WTC11 (cell line): ENCODE results near the gene FBXL7. TPM values are rescaled to one million over a fixed set of nuclear protein-coding genes. Genes with fewer than 3 reads are reported as not detected.

ENCODE experiments used
- ATAC-seq: fragments of 200-7000 bp; cut with Tn5 transposase; 2 replicates; pipeline ENCODE4 v1.10.0; 2021; ENCODE audit warnings: mild to moderate bottlenecking, moderate library complexity
- CTCF ChIA-PET: fragments of 300-600 bp; sonication (Branson Sonifier 250); formaldehyde crosslinking; loops from one replicate; lab custom pipeline; 2021; ENCODE audit warnings: antibody characterized with exemption; lab: Charles Lee
- POLR2A ChIA-PET: fragments of 350-600 bp; sonication (Branson Sonifier 250); formaldehyde crosslinking; loops from one replicate; lab custom pipeline; 2021; ENCODE audit warnings: antibody characterized with exemption; lab: Charles Lee
- DNase-seq: peaks from one replicate; pipeline ENCODE4 v3.0.0; 2021; ENCODE audit warnings: low spot score
- H3K27ac Mint-ChIP-seq: 2 replicates; pipeline ENCODE4 v1.8.0; 2021; ENCODE audit warnings: mixed read lengths
- H3K27me3 Mint-ChIP-seq: 2 replicates; pipeline ENCODE4 v1.8.0; 2021; ENCODE audit warnings: low read depth, mild to moderate bottlenecking, moderate library complexity, mixed read lengths
- H3K36me3 Mint-ChIP-seq: 2 replicates; pipeline ENCODE4 v1.8.0; 2021; ENCODE audit warnings: mixed read lengths
- H3K4me1 Mint-ChIP-seq: 2 replicates; pipeline ENCODE4 v1.8.0; 2022; ENCODE audit warnings: mixed read lengths
- H3K4me3 Mint-ChIP-seq: 2 replicates; pipeline ENCODE4 v1.8.0; 2021; ENCODE audit warnings: mild to moderate bottlenecking, moderate library complexity, mixed read lengths
- H3K9me3 Mint-ChIP-seq: 2 replicates; pipeline ENCODE4 v1.8.0; 2021; ENCODE audit warnings: mixed read lengths
- AFF4 ChIP-seq: sonication (generic); formaldehyde crosslinking; IDR thresholded peaks from 2 replicates; pipeline ENCODE4 v1.8.1; 2023; ENCODE audit warnings: mild to moderate bottlenecking, missing genetic modification reagents, borderline replicate concordance
- AR ChIP-seq: fragments of 250-450 bp; sonication (Bioruptor Pico); IDR thresholded peaks from 2 replicates; pipeline ENCODE4 v1.9.0; 2021; ENCODE audit warnings: mild to moderate bottlenecking
- ATF6 ChIP-seq: sonication (generic); formaldehyde crosslinking; IDR thresholded peaks from 2 replicates; pipeline ENCODE4 v1.8.1; 2023; ENCODE audit warnings: mild to moderate bottlenecking, missing genetic modification reagents
- CREM ChIP-seq: sonication (generic); formaldehyde crosslinking; IDR thresholded peaks from 2 replicates; pipeline ENCODE4 v1.8.1; 2022; ENCODE audit warnings: mild to moderate bottlenecking, missing genetic modification reagents, moderate library complexity
- E2F5 ChIP-seq: sonication (generic); formaldehyde crosslinking; IDR thresholded peaks from 2 replicates; pipeline ENCODE4 v1.8.1; 2022; ENCODE audit warnings: mild to moderate bottlenecking, moderate library complexity, missing genetic modification reagents
- ERG ChIP-seq: fragments of 250-450 bp; sonication (Bioruptor Pico); IDR thresholded peaks from 2 replicates; pipeline ENCODE4 v1.8.0; 2021; ENCODE audit warnings: mild to moderate bottlenecking
- GABPB1 ChIP-seq: sonication (generic); formaldehyde crosslinking; IDR thresholded peaks from 2 replicates; pipeline ENCODE4 v1.8.1; 2023; ENCODE audit warnings: mild to moderate bottlenecking, missing genetic modification reagents
- GTF2I ChIP-seq: fragments of 250-450 bp; sonication (Bioruptor Pico); conservative IDR thresholded peaks from 2 replicates; pipeline ENCODE4 v1.4.0; 2021; ENCODE audit warnings: mild to moderate bottlenecking
- NFYB ChIP-seq: sonication (generic); formaldehyde crosslinking; conservative IDR thresholded peaks from 2 replicates; pipeline ENCODE4 v1.8.0; 2022; ENCODE audit warnings: low read depth, missing genetic modification reagents
- PREB ChIP-seq: sonication (generic); formaldehyde crosslinking; IDR thresholded peaks from 2 replicates; pipeline ENCODE4 v1.8.1; 2022; ENCODE audit warnings: mild to moderate bottlenecking, missing genetic modification reagents, moderate library complexity, borderline replicate concordance
- PRRX2 ChIP-seq: fragments of 250-450 bp; sonication (Bioruptor Pico); IDR thresholded peaks from 2 replicates; pipeline ENCODE4 v1.8.0; 2021; ENCODE audit warnings: mild to moderate bottlenecking
- SMAD3 ChIP-seq: sonication (generic); formaldehyde crosslinking; IDR thresholded peaks from 2 replicates; pipeline ENCODE4 v1.8.0; 2022; ENCODE audit warnings: missing genetic modification reagents, mild to moderate bottlenecking, borderline replicate concordance
- TEAD1 ChIP-seq: sonication (generic); formaldehyde crosslinking; IDR thresholded peaks from 2 replicates; pipeline ENCODE4 v1.8.0; 2022; ENCODE audit warnings: mild to moderate bottlenecking, missing genetic modification reagents
- ZMAT4 ChIP-seq: fragments of 250-450 bp; sonication (Bioruptor Pico); IDR thresholded peaks from 2 replicates; pipeline ENCODE4 v1.9.0; 2021; ENCODE audit warnings: mild to moderate bottlenecking
- ZNF138 ChIP-seq: sonication (generic); formaldehyde crosslinking; conservative IDR thresholded peaks from 2 replicates; pipeline ENCODE4 v1.8.1; 2022; ENCODE audit warnings: mild to moderate bottlenecking, moderate library complexity, missing genetic modification reagents
- ZNF317 ChIP-seq: sonication (generic); formaldehyde crosslinking; IDR thresholded peaks from 2 replicates; pipeline ENCODE4 v1.8.1; 2023; ENCODE audit warnings: low read depth, mild to moderate bottlenecking, moderate library complexity, missing genetic modification reagents, borderline replicate concordance
- total RNA-seq: library from RNA; stranded (reverse); gene quantifications from 3 replicates; pipeline ENCODE4 v1.2.3, GENCODE V29; 2021

FBXL7 gene
- total RNA-seq, 1 experiment from 2014 or later: 13.8 TPM

GRCh38 chr5:15893866-15894265 is 393.9 kb downstream of the FBXL7 start:
- TF ChIP-seq ZNF138: no peak
- no peak for TF ChIP-seq PREB (CRISPR knock-in tag)
- no peak for TF ChIP-seq AR (CRISPR knock-in tag)
- TF ChIP-seq NFYB (CRISPR knock-in tag): no peak
- TF ChIP-seq E2F5 (CRISPR knock-in tag): no peak
- no peak for TF ChIP-seq SMAD3 (CRISPR knock-in tag)
- no peak for TF ChIP-seq PRRX2 (CRISPR knock-in tag)
- TF ChIP-seq GABPB1 (CRISPR knock-in tag): no peak
- TF ChIP-seq AFF4 (CRISPR knock-in tag): no peak
- no peak for TF ChIP-seq TEAD1 (CRISPR knock-in tag)
- no peak for TF ChIP-seq ERG (CRISPR knock-in tag)
- TF ChIP-seq GTF2I: no peak
- no peak for TF ChIP-seq ZMAT4 (CRISPR knock-in tag)
- no peak for TF ChIP-seq ATF6 (CRISPR knock-in tag)
- no peak for TF ChIP-seq CREM
- TF ChIP-seq ZNF317: no peak
- Mint-ChIP-seq H3K9me3 (no peaks in the 10 kb centered on the region), H3K4me3 (no peak overlapping the region), H3K27ac (no peak overlapping the region), H3K27me3 (no peaks in the 10 kb centered on the region), H3K36me3 (no peaks in the 10 kb centered on the region), H3K4me1 (peaks cover 17% of the 10 kb centered on the region)
- POLR2A ChIA-PET: no interaction called here
- CTCF ChIA-PET: no interaction called here
- ATAC-seq (no peak), DNase-seq (no peak)
